A172 (cell line): ENCODE data around the gene COX7A1. TPM values are rescaled to one million over a fixed set of nuclear protein-coding genes. Genes with fewer than 3 reads are reported as not detected.
A peak's percentile ranks its signal among the peaks of the same experiment; 100 is the strongest.
"Not testable (repeated sequence)": the region's sequence is repeated elsewhere in the genome, so short reads cannot be mapped to it uniquely, and the experiment has no call there.

ENCODE experiments used
- DNase-seq: peaks from one replicate; pipeline ENCODE4 v3.0.0-alpha.2; 2015; ENCODE audit warnings: low spot score
- total RNA-seq: library from RNA; depleted of rRNA; stranded (reverse); fragments of >200 nt; shearing (Covaris generic); gene quantifications from 2 replicates; pipeline ENCODE4 v1.2.3, GENCODE V29; 2014; rRNA removed

COX7A1 gene
- total RNA-seq, result not detected in 2 replicates

DNA sequence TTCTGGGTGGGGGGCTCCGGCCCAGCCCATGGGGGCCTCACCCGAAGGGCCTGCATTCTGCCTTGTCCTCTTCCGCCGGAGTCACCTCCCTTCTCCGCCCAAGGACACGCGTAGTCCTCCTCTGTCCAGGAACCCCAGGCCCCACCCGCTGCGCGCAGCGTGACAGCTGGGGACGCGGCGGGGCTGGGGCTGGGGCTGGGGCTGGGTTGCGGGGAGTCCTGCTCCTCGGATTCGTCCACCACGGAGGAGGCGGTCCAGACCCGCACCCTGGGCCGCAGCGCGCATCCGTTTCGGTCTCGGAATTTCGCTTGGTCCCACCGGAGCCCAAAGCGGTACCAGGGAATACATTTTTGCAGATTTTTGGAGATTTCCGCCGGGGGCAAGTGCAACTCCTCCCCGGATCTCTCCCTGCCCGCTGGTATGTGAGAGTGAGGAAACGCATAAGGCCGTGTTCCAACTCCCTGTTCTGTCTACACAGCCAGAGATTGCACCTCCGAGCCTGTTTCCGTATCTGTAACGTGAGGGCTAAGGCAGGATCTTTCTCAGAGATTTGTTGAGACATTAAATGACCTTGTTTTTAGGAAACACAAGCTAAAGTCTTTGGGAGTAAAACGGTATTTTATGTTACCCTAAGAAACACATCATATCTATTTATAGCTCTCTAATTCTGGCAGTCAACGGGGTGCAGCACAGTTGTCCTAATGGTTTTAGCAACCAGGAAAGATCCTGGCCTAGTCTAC lies at the start of gene COX7A1:
COX7A1 (minus strand) TSS at position 96 of the 740 bp plus-strand sequence; CDS start at position 56, 40 bp downstream.
- DNase-seq, result no peak

DNA sequence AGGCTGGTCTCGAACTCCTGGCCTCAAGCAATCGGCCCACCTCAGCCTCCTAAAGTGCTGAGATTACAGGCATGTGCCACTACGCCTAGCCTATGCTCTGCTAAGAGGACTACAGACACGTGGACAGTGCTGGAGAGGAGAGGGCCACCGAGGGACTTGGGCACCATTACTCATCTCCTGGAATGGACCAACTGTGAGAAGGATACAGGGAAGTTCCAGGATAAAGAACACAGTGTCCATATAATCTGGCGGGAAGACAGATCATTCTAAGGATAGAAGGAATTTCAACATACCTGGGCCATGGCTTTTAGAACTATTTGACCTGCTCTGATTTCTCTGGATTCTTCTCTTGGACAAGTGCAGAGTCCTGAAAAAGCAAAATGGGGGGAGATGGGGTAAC lies 49.4 kb upstream of the COX7A1 start:
- DNase-seq, result no peak

DNA sequence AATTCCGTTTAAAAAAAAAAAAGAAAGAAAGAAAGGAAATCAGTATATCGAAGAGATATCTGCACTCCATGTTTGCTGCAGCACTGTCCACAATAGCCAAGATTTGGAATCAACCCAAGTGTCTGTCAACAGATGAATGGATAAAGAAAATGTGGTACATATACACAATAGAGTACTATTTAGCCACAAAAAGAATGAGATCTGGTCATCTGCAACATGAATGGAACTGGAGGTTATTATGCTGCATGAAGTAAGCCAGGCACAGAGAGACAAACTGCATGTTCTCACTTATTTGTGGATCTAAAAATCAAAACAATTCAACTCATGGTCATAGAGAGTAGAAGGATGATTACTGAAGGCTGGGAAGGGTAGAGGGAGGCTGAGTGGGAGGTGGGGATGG lies 45.9 kb upstream of the COX7A1 start:
- DNase-seq, result no peak

DNA sequence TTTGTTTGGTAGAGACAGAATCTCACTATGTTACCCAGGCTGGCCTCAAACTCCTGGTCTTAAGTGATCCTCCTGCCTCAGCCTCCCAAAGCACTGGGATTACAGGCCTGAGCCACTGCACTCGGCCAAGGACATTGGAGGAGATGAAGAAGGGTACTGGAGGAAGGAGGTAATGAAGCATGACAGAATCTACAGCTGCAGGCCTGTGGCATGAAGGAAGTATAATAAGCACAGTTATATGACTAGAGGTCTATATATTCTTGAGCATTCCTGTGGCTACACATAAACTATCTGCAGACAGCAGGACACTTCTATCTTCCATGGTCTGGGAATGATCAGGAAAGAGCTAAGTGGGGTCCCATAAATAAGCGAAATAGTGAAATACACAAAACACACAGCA lies 44.0 kb upstream of the COX7A1 start:
- DNase-seq, result no peak

DNA sequence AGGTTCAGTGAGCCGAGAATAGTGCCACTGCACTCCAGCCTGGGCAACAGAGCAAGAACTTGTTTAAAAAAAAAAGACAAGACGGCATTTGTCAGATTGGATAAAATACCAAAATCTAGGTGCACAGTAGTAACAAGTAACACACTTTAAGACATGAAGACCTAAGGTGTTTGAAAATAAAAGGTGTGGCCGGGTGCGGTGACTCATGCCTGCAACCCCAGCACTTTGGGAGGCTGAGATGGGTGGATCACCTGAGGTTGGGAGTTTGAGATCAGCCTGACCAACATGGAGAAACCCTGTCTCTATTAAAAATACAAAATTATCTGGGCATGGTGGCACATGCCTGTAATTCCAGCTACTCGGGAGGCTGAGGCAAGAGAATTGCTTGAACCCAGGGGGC lies 34.5 kb upstream of the COX7A1 start:
- DNase-seq, result not testable (repeated sequence)

DNA sequence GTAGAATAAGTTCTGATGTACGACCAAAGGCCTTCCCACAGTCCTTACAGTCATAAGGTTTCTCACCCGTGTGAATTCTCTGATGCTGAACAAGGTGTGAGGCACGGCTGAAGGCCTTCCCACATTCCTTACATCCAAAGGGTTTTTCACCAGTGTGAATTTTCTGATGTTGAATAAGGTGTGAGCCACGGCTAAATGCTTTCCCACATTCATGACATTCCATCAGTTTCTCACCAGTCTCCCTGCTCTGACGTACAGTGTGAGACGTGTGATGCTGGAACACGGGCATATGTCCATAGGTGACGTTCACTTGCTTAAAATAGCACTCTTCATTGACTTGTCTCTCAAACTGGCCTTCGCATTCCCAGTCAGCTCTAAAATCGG lies 31.0 kb upstream of the COX7A1 start:
- DNase-seq, result no peak

DNA sequence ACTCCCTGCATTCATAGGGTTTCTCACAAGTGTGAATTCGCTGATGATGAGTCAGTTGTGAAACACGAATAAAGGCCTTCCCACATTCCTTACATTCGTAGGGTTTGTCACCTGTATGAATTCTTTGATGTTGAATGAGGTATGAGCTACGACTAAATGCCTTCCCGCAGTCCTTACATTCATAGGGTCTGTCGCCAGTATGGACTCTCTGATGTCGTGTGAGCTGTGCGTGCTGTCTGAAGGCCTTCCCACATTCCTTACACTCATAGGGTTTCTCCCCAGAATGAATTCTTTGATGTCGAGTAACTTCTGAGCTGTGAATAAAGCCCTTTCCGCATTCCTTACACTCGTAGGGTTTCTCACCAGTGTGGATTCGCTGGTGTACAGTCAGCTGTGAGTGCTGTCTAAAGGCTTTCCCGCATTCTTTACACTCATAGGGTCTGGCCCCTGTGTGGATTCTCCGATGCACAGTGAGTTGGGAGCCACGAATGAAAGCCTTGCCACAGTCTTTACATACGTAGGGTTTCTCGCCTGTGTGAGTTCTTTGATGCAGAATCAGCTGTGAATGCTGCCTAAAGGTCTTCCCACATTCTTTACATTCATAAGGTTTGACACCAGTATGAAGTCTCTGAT lies 30.5 kb upstream of the COX7A1 start:
- DNase-seq, result peak; percentile 28

DNA sequence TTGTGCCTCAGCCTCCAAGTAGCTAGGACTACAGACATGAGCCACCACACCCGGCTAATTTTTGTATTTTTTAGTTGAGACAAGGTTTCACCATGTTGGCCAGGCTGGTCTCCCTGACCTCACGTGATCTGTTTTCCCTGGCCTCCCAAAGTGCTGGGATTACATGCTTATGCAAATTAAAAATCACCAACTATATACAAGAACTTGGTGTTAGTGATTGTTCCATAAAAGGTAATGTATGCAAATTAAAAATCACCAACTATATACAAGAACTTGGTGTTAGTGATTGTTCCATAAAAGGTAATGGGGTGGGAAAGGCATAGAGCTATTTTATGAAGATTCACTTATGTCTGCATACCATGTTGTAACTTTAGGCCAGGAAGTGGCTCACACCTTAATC lies 26.8 kb upstream of the COX7A1 start:
- not testable (repeated sequence) for DNase-seq

DNA sequence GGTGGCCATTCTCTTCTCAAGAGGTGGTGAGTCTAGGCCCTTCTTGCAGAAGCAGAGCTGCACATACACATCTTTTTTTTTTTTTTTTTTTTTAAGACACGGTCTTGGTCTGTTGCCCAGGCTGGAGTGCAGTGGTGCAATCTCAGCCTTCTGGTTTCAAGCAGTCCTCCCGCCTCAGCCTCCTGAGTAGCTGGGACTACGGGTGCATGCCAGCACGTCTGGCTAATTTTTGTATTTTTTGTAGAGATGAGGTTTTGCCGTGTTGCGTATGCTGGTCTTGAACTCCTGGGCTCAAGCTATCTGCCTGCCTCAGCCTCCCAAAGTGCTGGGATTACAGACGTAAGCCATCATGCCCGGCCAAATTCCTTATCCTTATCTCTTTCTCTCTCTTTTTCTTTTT lies 21.6 kb upstream of the COX7A1 start:
- not testable (repeated sequence) for DNase-seq

DNA sequence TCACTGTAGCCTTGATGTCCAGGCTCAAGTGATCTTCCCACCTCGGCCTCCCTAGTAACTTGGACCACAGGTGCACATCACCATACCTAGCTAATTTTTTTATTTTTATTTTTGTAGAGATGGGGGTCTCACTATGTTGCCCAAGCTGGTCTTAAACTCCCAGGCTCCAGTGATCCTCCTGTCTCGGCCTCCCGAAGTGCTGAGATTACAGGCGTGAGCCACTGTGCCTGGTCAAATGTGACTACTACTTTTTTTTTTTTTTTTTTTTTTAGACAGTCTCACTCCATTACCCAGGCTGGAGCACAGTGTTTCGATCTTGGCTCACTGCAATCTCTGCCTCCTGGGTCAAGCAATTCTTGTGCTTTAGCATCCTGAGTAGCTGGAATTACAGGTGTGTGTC lies 20.6 kb upstream of the COX7A1 start:
- no peak for DNase-seq

DNA sequence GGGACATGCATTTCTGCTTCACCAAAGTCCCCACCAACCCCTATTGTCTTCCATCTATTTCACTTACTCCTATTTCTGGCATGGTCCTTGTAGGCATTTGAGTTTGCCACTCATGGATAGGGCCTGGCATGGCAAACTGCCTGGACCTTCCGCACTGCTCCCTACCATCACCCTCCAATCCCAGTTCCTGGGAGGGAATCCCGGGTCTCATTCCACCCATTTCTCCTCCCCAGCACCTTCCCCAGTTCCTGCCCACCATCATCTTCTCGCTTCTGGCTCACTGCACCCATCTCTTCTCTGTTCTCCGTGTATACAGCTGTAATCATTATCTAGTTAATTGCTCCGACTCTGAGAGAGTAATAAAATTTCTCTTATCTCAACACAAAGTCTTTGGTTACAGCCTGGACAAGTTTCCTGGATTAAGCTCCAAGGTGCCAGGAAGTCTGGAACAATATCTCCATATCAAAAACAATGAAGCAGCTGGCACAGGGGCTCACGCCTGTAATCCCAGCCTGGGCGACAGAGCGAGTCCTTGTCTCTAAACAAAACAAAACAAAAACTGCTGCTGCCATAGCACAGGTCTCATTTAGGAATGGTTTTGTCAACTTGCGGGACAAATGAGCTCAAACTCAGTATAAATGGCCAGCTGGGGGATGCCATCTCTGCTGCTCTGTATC lies 17.0 kb upstream of the COX7A1 start:
- DNase-seq, result peak; percentile 54

DNA sequence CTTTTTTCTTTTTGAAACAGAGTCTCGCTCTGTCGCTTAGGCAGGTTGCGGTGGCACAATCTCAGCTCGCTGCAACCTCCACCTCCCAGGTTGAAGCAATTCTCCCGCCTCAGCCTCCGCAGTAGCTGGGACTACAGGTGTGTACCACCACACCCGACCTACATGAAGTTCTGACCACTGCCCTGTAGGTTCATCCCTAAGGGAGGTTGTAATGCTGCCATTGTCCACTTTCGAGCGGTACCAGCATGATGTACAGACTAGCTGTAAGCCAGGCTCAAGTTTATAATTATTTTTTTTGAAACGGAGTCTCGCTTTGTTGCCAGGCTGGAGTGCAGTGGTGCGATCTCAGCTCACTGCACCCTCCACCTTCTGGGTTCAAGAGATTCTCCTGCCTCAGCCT lies 11.6 kb upstream of the COX7A1 start:
- no peak for DNase-seq

DNA sequence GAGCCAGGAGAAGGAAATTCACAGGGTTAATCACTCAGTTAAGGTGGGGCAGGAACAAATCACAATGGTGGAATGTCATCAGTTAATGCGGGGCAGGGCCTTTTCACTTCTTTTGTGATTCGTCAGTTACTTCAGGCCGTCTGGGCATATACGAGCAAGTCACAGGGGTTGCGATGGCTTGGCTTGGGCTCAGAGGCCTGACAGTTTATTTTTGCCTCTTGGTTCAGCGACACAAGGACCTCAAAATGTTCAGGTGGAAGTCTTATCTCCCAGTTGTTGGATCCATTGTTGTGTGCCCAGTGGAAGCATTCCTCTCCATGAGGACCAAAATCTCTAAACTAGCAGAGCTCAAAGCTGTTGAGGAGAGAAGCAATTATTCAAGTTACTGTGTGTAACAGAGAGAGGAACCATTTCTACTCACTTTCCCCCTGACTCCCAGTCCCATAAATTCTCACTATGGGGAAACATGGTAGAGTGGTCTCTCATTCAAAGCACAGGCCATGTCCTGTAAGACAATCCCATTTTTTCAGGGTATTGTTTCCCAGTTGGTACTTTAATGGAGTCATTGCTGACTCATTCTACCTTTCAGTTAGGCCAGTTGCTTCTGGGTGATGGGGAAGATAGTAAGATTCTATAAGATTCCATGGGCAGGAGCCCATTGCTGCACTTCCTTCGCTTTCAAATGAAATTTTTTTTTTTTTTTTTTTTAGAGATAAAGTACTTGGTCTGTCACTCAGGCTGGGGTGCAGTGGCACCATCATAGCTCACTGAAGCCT lies 8.8 kb upstream of the COX7A1 start:
- no peak for DNase-seq

DNA sequence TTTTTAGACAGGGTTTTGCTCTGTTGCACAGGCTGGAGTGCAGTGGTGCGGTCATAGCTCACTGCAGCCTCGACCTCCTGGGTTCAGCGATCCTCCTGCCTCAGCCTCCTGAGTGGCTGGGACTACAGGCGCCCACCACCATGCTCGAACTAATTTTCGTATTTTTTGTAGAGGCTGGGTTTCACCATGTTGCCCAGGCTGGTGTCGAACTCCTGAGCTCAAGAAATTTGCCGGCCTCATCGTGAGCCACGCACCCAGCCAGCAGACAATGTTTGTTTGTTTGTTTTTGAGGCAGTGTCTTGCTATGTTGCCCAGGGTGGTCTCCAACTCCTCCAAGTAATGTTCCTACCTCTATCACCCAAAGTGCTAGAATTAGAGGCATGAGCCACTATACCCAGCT lies 879 bp upstream of the COX7A1 start:
- DNase-seq, result no peak

DNA sequence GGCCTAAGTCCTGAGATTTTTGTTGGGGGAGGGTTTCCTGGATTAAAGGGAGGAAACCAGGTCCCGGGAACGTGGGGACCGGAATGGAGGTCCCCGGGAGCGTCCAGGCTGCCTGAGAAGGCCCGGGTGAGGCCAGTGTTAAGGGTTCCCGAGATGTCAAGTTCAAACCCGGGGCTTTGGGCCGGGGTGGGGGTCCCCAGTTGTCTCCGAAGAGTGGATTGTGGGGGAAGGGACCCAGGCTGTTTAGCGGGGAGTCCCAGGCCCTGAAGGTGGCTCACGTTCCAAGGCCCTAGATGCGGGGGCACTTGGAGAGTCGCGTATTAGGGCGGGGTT lies 262 bp downstream of the COX7A1 start:
- DNase-seq, result no peak

DNA sequence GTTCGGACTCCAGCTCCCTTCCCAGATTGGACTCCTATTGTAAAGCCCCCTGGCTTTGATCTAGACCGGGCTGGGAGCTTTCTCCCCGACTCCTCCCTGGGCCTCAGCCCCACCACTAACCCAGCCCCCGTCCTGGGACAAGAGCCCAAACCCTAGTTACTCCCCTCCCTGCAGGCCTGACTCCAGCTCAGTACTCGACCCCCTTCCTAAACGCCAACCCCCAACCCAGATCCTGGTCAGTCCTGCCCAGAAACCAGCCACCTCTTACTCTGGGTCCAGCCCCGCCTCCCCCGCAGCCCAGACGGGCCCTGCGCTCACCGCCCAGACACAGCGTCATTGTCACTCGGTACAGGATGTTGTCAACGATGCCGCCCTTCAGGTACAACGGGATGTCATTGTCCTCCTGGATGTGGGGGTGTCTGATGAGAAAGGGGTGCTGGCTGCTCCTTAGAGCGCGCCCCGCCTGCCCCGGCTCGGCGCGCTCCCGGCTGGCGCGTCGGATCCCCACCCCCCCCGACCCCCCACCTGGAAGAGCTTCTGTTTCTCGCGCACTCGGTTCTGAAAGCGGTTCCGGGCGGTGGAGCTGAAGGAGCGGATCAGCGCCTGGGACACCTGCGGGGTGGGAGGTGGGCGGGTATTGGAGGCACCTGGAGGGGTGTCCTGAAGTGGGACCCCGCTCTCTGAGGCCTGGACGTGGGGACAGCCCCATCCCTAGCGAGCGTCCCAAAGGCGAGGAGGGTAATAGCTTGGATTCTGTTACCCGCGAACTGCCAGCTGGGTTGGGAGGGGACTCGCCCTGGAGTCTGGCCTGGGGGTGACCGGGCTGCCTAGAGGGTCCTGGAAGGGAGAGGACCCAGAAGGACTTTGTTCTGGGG lies 866 bp downstream of the COX7A1 start:
- no peak for DNase-seq

DNA sequence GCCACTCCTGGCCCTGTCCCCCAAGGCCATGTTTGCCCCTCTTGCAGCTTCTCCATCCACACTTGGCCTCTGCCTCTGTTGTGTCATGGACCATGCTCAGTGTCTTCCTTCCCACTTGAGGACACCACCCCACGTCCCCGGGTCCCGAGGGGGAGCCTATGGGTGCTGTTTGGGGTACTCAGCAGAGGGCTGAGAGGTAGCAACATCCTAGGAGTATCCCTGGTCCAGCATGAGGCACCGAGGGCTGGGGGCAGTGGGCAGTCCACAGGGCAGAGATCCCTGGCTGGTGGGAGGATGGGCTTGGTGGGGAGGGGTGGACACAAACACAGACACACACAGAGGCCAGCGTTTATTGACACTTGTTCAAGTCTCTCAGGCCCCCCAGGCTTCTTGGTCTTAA lies 1.7 kb downstream of the COX7A1 start:
- DNase-seq, result no peak

DNA sequence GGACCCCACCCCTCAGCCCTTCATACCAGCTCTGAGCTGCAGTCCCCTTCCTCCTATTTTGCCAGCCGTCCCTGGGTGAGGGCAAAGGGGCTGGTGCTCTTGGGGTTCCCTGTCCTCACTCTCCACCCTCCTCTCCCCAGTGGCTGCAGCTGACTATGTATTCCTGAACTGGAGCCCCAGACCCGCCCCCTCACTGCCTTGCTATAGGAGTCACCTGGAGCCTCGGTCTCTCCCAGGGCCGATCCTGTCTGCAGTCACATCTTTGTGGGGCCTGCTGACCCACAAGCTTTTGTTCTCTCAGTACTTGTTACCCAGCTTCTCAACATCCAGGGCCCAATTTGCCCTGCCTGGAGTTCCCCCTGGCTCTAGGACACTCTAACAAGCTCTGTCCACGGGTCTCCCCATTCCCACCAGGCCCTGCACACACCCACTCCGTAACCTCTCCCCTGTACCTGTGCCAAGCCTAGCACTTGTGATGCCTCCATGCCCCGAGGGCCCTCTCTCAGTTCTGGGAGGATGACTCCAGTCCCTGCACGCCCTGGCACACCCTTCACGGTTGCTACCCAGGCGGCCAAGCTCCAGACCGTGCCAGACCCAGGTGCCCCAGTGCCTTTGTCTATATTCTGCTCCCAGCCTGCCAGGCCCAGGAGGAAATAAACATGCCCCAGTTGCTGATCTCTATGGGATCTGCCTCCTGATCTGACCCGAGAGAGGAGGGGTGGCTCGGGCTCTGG lies 2.4 kb downstream of the COX7A1 start:
- no peak for DNase-seq

DNA sequence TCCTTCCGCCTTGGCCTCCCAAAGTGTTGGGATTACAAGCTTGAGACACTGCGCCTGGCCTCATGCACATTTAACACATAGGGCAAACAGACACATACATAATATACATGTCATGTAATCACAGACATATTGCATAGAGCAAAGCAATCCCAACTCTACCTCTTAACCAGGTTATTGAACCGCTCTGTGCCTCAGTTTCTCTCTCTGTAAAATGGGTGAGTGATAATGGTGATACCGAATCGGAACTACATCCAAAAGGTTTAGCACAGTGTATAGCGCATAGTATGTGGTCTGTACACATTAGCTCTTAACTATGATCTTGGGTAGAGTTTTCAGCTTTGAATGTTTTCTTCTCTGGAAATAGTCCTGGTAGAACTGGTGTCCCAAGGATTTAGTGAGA lies 7.6 kb downstream of the COX7A1 start:
- no peak for DNase-seq

DNA sequence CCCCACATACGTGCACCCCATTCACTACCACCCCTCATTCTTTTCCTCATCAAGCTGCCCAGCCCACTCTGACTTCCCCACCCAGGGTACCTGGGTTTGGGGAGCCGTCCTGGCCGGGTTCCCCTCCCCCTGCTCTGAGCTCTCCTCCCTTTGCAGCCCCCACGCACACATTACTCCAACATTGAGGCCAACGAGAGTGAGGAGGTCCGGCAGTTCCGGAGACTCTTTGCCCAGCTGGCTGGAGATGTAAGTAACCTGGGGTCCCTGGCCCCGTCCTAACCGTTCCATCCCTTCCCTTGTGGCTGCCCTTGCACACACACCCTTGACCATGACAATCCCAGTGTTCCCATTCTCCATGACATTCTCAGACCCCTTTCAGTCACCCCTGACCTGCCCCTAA lies 9.8 kb downstream of the COX7A1 start:
- DNase-seq, result no peak

DNA sequence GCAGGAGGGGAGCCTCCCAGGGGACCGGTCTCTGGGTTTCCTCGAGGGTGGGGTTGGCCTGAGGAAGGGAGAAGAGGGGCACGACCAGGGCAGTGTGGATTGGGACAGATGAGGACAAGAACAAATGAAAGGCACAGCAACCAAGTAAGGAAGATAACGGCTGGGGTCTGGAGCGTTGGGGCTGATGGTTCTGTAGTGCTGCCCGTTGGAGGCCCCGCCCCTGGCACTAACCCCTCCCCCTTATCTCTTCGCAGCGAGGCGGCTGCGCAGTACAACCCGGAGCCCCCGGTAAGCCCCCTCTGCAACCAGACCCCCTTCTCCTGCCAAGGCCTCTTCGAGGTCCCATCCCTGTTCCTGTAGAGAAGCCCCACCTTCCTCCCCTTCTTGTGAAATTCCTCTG lies 10.2 kb downstream of the COX7A1 start:
- DNase-seq, result no peak
